SK-N-SH treated with all-trans-retinoic acid at 6 μM for 48 hours (cell line): ENCODE data around the gene VRTN.

Source experiments
- CREB5 ChIP-seq: fragments of 250-450 bp; sonication (Bioruptor Pico); IDR thresholded peaks from 2 replicates; pipeline ENCODE4 v1.5.1; 2020; ENCODE audit warnings: low read depth, mild to moderate bottlenecking, moderate library complexity
- OSR1 ChIP-seq: fragments of 250-450 bp; sonication (Bioruptor Pico); IDR thresholded peaks from 2 replicates; pipeline ENCODE4 v1.8.0; 2022; ENCODE audit warnings: moderate library complexity, mild to moderate bottlenecking, inconsistent platforms
- ZFP30 ChIP-seq: fragments of 450-650 bp; formaldehyde crosslinking; IDR thresholded peaks from 2 replicates; pipeline ENCODE4 v1.5.0; 2022; ENCODE audit warnings: mild to moderate bottlenecking, moderate library complexity

GRCh38 chr14:74382231-74382630, 34.0 kb downstream of the VRTN start:
- TF ChIP-seq OSR1 (no peak), ZFP30 (no peak), CREB5 (no peak)
